Chondrocyte (in vitro differentiated cells): ENCODE measurements around the gene SNRPB2. TPM values are rescaled to one million over a fixed set of nuclear protein-coding genes. Genes with fewer than 3 reads are reported as not detected.

Experiments used
- DNase-seq: peaks from one replicate; pipeline ENCODE4 v3.0.0; 2021; ENCODE audit warnings: mixed read lengths, low spot score
- H3K27ac Mint-ChIP-seq: one replicate; pipeline ENCODE4 v1.8.0; 2021; ENCODE audit warnings: mild to moderate bottlenecking, moderate library complexity, mixed read lengths; ENCODE audit not compliant: unreplicated experiment
- H3K27me3 Mint-ChIP-seq: 2 replicates; pipeline ENCODE4 v1.8.0; 2021; ENCODE audit warnings: low read depth, mixed read lengths
- H3K36me3 Mint-ChIP-seq: 2 replicates; pipeline ENCODE4 v1.8.0; 2021; ENCODE audit warnings: low read depth, mixed read lengths
- H3K4me1 Mint-ChIP-seq: 2 replicates; pipeline ENCODE4 v1.8.0; 2021; ENCODE audit warnings: low read depth, mild to moderate bottlenecking, mixed read lengths
- H3K4me3 Mint-ChIP-seq: one replicate; pipeline ENCODE4 v1.8.0; 2021; ENCODE audit warnings: mild to moderate bottlenecking, moderate library complexity, mixed read lengths; ENCODE audit not compliant: unreplicated experiment
- H3K9me3 Mint-ChIP-seq: 2 replicates; pipeline ENCODE4 v1.8.0; 2021; ENCODE audit warnings: low read depth, mixed read lengths
- CTCF ChIP-seq: fragments of 200-600 bp; sonication (generic); IDR thresholded peaks from 2 replicates; pipeline ENCODE4 v1.5.0; 2021; ENCODE audit warnings: antibody characterized with exemption, mild to moderate bottlenecking, moderate library complexity
- total RNA-seq: library from RNA; stranded (reverse); gene quantifications from 3 replicates; pipeline ENCODE4 v1.2.1, GENCODE V29; 2021

SNRPB2 gene
- total RNA-seq, 1 donor from 2014 or later = 47.9 TPM

- no peaks in the 10 kb centered on the region for H3K9me3 Mint-ChIP-seq
- no peak for DNase-seq
- no peak for TF ChIP-seq CTCF
- H3K4me1 Mint-ChIP-seq = no peaks in the 10 kb centered on the region
- H3K4me3 Mint-ChIP-seq = no peak overlapping the region
- peaks cover 10% of the 10 kb centered on the region for H3K27me3 Mint-ChIP-seq
- no peaks in the 10 kb centered on the region for H3K36me3 Mint-ChIP-seq
- H3K27ac Mint-ChIP-seq = no peak overlapping the region
These were observed 19.0 kb upstream of the SNRPB2 start for GRCh38 chr20:16710781-16711180.

GRCh38 chr20:16711661-16712258, 18.1 kb upstream of the SNRPB2 start:
- Mint-ChIP-seq H3K36me3 (no peaks in the 10 kb centered on the region), H3K9me3 (no peaks in the 10 kb centered on the region), H3K4me1 (no peaks in the 10 kb centered on the region), H3K27ac (no peak overlapping the region), H3K4me3 (no peak overlapping the region), H3K27me3 (peaks cover 10% of the 10 kb centered on the region)
- TF ChIP-seq CTCF = no peak
- DNase-seq = no peak

- Mint-ChIP-seq H3K36me3 (no peaks in the 10 kb centered on the region), H3K4me3 (no peak overlapping the region), H3K9me3 (no peaks in the 10 kb centered on the region), H3K27me3 (peaks cover 10% of the 10 kb centered on the region), H3K27ac (no peak overlapping the region), H3K4me1 (no peaks in the 10 kb centered on the region)
- TF ChIP-seq CTCF = no peak
- DNase-seq = no peak
These were observed 17.3 kb upstream of the SNRPB2 start for GRCh38 chr20:16712511-16712947.

GRCh38 chr20:16713066-16713465, 16.8 kb upstream of the SNRPB2 start:
- TF ChIP-seq CTCF = no peak
- Mint-ChIP-seq H3K9me3 (no peaks in the 10 kb centered on the region), H3K27me3 (peaks cover 8% of the 10 kb centered on the region), H3K27ac (no peak overlapping the region), H3K4me3 (no peak overlapping the region), H3K4me1 (no peaks in the 10 kb centered on the region), H3K36me3 (no peaks in the 10 kb centered on the region)
- no peak for DNase-seq

GRCh38 chr20:16714242-16714641, 15.6 kb upstream of the SNRPB2 start:
- no peak for DNase-seq
- no peak overlapping the region for H3K4me3 Mint-ChIP-seq
- peaks cover 16% of the 10 kb centered on the region for H3K27me3 Mint-ChIP-seq
- no peak for TF ChIP-seq CTCF
- no peaks in the 10 kb centered on the region for H3K36me3 Mint-ChIP-seq
- H3K4me1 Mint-ChIP-seq = no peaks in the 10 kb centered on the region
- H3K27ac Mint-ChIP-seq = no peak overlapping the region
- no peaks in the 10 kb centered on the region for H3K9me3 Mint-ChIP-seq
